Measurements from ENCODE around the gene ADCY7. TPM values are rescaled to one million over a fixed set of nuclear protein-coding genes. Genes with fewer than 3 reads are reported as not detected.

ADCY7 gene
- total RNA-seq, 1 donor, result 26.0 TPM

DNA sequence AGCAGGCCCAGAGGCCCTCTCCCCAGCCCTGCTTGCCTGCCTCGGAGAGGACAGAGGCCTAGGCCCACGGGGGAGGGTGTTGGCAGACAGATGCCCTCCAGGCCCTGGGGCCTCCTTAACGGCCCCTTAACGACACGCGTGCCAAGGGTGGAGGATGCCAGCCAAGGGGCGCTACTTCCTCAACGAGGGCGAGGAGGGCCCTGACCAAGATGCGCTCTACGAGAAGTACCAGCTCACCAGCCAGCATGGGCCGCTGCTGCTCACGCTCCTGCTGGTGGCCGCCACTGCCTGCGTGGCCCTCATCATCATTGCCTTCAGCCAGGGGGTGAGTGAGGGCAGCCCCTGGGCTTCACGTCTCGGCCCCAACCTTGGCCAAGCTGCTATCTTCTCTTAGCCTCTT, 21.7 kb downstream of the ADCY7 start:
- no peak overlapping the region for H3K4me3 ChIP-seq (ENCODE audit: low read depth, low read length)
- TF ChIP-seq, protein P1, sequence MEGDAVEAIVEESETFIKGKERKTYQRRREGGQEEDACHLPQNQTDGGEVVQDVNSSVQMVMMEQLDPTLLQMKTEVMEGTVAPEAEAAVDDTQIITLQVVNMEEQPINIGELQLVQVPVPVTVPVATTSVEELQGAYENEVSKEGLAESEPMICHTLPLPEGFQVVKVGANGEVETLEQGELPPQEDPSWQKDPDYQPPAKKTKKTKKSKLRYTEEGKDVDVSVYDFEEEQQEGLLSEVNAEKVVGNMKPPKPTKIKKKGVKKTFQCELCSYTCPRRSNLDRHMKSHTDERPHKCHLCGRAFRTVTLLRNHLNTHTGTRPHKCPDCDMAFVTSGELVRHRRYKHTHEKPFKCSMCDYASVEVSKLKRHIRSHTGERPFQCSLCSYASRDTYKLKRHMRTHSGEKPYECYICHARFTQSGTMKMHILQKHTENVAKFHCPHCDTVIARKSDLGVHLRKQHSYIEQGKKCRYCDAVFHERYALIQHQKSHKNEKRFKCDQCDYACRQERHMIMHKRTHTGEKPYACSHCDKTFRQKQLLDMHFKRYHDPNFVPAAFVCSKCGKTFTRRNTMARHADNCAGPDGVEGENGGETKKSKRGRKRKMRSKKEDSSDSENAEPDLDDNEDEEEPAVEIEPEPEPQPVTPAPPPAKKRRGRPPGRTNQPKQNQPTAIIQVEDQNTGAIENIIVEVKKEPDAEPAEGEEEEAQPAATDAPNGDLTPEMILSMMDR (IDR thresholded peaks at IDR 0.05; ENCODE audit: insufficient read depth, low read length), result no peak
- DNase-seq (ENCODE audit: low read depth), result no peak

DNA sequence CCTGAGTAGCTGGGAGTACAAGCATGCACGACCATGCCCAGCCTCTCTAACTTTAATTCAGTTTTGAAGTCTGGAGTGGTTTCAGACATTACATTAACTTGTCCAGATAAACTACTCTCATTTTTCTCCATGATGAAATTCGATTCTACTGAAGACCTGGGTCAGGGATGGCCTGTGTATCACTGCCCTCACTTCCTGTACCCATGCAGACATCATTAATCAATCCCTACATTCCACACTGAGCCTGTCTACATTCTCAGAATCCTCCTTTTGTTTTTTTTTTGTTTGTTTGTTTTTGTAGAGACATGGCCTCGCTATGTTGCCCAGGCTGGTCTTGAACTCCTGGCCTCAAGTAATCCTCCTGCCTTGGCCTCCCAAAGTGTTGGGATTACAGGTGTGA, 22.6 kb downstream of the ADCY7 start:
- TF ChIP-seq, protein P1 (IDR thresholded peaks at IDR 0.05; ENCODE audit: insufficient read depth, low read length), result no peak
- H3K4me3 ChIP-seq (ENCODE audit: low read depth, low read length), result no peak overlapping the region
- no peak for DNase-seq (ENCODE audit: low read depth)

- TF ChIP-seq, protein P1 (IDR thresholded peaks at IDR 0.05; ENCODE audit: insufficient read depth, low read length), result no peak
- DNase-seq (ENCODE audit: low read depth), result no peak
- no peak overlapping the region for H3K4me3 ChIP-seq (ENCODE audit: low read depth, low read length)
Measured at GRCh38 chr16:50289950-50290764, 23.8 kb downstream of the ADCY7 start.

- no peak for DNase-seq (ENCODE audit: low read depth)
- H3K4me3 ChIP-seq (ENCODE audit: low read depth, low read length), result no peak overlapping the region
- TF ChIP-seq, protein P1 (IDR thresholded peaks at IDR 0.05; ENCODE audit: insufficient read depth, low read length), result no peak
Measured at GRCh38 chr16:50290856-50291255, 24.5 kb downstream of the ADCY7 start.

DNA sequence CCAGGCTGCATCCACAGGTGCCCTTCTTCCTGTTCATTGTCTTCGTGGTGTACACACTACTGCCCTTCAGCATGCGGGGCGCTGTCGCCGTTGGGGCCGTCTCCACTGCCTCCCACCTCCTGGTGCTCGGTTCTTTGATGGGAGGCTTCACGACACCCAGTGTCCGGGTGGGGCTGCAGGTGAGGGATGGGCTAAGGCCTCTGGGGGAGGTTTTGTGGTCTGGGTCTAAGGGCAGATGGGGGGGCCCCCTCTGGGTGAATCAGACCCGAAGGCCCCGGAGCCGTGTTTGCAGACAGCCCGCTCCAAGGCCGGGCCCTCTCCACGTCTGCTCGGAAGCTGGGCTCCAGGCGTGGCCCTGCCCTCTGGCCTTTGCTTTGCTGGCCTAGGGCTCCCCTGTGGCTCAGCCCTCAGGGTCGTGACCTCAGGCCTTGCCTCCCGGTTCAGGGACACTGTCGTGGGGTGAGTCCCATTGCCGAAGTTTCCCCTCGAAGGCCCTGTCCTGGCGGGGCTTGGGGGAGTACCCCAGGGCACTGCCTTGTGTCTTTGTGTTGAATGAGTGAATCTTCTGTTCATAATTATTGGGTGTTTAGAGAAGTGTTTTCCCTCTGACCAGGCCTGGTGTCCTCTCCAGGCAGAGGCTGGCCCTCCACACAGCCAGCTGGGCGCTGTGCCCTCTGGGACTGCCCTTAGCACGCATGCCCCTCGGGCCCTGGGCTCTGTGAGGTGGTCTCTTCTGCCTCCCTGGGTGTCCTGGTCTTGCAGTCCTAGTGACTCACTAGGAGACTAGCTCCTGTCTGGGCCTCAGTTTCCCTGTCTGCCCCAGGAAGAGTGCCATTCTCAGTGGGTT, 25.6 kb downstream of the ADCY7 start:
- TF ChIP-seq, protein P1 (IDR thresholded peaks at IDR 0.05; ENCODE audit: insufficient read depth, low read length), result no peak
- no peak overlapping the region for H3K4me3 ChIP-seq (ENCODE audit: low read depth, low read length)
- no peak for DNase-seq (ENCODE audit: low read depth)

DNA sequence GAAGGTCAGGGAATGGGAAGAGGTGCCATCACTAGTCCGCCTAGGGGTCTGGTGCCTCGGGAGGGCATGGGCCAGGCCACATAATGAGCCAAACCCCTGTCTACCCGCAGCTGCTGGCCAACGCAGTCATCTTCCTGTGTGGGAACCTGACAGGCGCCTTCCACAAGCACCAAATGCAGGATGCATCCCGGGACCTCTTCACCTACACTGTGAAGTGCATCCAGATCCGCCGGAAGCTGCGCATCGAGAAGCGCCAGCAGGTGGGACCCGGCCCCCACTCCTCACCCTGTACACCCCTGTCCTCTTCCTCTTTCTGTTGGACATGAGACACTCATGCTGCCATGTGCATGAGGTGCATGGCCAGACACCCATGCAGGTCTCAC, 26.2 kb downstream of the ADCY7 start:
- no peak overlapping the region for H3K4me3 ChIP-seq (ENCODE audit: low read depth, low read length)
- TF ChIP-seq, protein P1 (IDR thresholded peaks at IDR 0.05; ENCODE audit: insufficient read depth, low read length), result no peak
- DNase-seq (ENCODE audit: low read depth), result no peak
